Endothelial cell of umbilical vein (primary cell): ENCODE measurements around the gene MKNK1. TPM values are rescaled to one million over a fixed set of nuclear protein-coding genes. Genes with fewer than 3 reads are reported as not detected.

Source experiments
- BruUV-seq: library from RNA; stranded (reverse); fragments of 400-500 nt; replicated peaks from 2 replicates; lab custom pipeline; 2021; lab: Mats Ljungman, UMichigan
- CTCF ChIA-PET: fragments of 300-600, 350-600 bp; sonication (Branson Sonifier 250); formaldehyde crosslinking; loops from one replicate; lab custom pipeline; 2021; ENCODE audit warnings: antibody characterized with exemption, inconsistent platforms; lab: Charles Lee
- POLR2A ChIA-PET: fragments of 300-600, 350-600 bp; sonication (Branson Sonifier 250); formaldehyde crosslinking; loops from one replicate; lab custom pipeline; 2021; ENCODE audit warnings: antibody characterized with exemption, inconsistent platforms; lab: Charles Lee
- DNase-seq: peaks from one replicate; pipeline ENCODE4 v3.0.0-alpha.2; 2011; ENCODE audit warnings: low read depth, low spot score
- FAIRE-seq: peaks from 2 replicates; lab custom pipeline; 2011; peaks lifted over from hg19 to GRCh38; lab: Jason Lieb, UNC
- H2AFZ ChIP-seq: 2 replicates; pipeline ENCODE4 v1.6.0; 2012; ENCODE audit warnings: low read depth, low read length, control low read depth, inconsistent platforms
- H3K27ac ChIP-seq: 2 replicates; pipeline ENCODE4 v1.5.1; 2011; ENCODE audit warnings: low read depth, mild to moderate bottlenecking, control low read depth, low read length, moderate library complexity; ENCODE audit not compliant: insufficient read depth
- H3K27me3 ChIP-seq, 2 experiments: 2 replicates each; pipeline versions ENCODE4 v1.6.0 to v1.6.1; 2011; ENCODE audit warnings: low read length in 2 of 2, mixed read lengths in 1 of 2; ENCODE audit not compliant: control insufficient read depth in 2 of 2, insufficient read depth in 2 of 2
- H3K36me3 ChIP-seq, 2 experiments: 2 replicates in 1 of 2; 3 replicates in 1 of 2; pipeline ENCODE4 v1.5.1; 2011; ENCODE audit warnings: low read length in 2 of 2, mild to moderate bottlenecking in 1 of 2, moderate library complexity in 1 of 2; ENCODE audit not compliant: control insufficient read depth in 2 of 2, insufficient read depth in 2 of 2; ENCODE audit errors: extremely low read depth in 1 of 2
- H3K4me1 ChIP-seq: 3 replicates; pipeline ENCODE4 v1.5.1; 2011; ENCODE audit warnings: mild to moderate bottlenecking, low read length; ENCODE audit not compliant: control insufficient read depth, insufficient read depth; ENCODE audit errors: extremely low read depth
- H3K4me2 ChIP-seq: 2 replicates; pipeline ENCODE4 v1.6.1; 2011; ENCODE audit warnings: low read length, control low read depth, mixed read lengths; ENCODE audit not compliant: insufficient read depth
- H3K4me3 ChIP-seq, 3 experiments: fragments of 200-600 bp in 1 of 3; sonication (generic), shearing (Covaris generic) in 1 of 3; replicated peaks in 1 of 3; 2 replicates each; pipeline ENCODE4 v1.5.1; 2011 to 2016; ENCODE audit warnings: control low read depth in 3 of 3, low read length in 3 of 3, mild to moderate bottlenecking in 2 of 3, inconsistent platforms in 1 of 3, low read depth in 1 of 3, moderate library complexity in 1 of 3; ENCODE audit not compliant: insufficient read depth in 1 of 3
- H3K79me2 ChIP-seq: 2 replicates; pipeline ENCODE4 v1.6.0; 2012; ENCODE audit warnings: low read length, inconsistent platforms; ENCODE audit not compliant: control insufficient read depth, insufficient read depth
- H3K9ac ChIP-seq: replicated peaks from 2 replicates; pipeline ENCODE3; 2011; ENCODE audit warnings: low read length, control low read depth; ENCODE audit not compliant: insufficient read depth; ENCODE audit errors: extremely low read depth
- H3K9me1 ChIP-seq: replicated peaks from 3 replicates; pipeline ENCODE4 v1.6.0; 2011; ENCODE audit warnings: mild to moderate bottlenecking, low read length; ENCODE audit not compliant: control insufficient read depth, insufficient read depth; ENCODE audit errors: extremely low read depth
- H3K9me3 ChIP-seq: replicated peaks from 2 replicates; pipeline ENCODE4 v1.5.1; 2012; ENCODE audit warnings: low read length, inconsistent platforms; ENCODE audit not compliant: control insufficient read depth, insufficient read depth
- H4K20me1 ChIP-seq: replicated peaks from 2 replicates; pipeline ENCODE3; 2011; ENCODE audit warnings: mild to moderate bottlenecking, low read length; ENCODE audit not compliant: control insufficient read depth, insufficient read depth; ENCODE audit errors: extremely low read depth
- EZH2 ChIP-seq: IDR thresholded peaks from 2 replicates; pipeline ENCODE4 v1.6.1; 2012; ENCODE audit warnings: borderline replicate concordance, low read depth, mild to moderate bottlenecking, moderate library complexity, low read length, inconsistent platforms; ENCODE audit not compliant: severe bottlenecking
- FOS ChIP-seq: IDR thresholded peaks from 2 replicates; pipeline ENCODE4 v1.6.1; 2011; ENCODE audit warnings: mild to moderate bottlenecking, low read length, moderate library complexity, borderline replicate concordance; ENCODE audit not compliant: insufficient read depth
- GATA2 ChIP-seq: IDR thresholded peaks from 2 replicates; pipeline ENCODE4 v1.7.0; 2011; ENCODE audit warnings: low read depth, mild to moderate bottlenecking, moderate library complexity, mixed read lengths, low read length; ENCODE audit not compliant: insufficient read length, insufficient read depth
- JUN ChIP-seq: IDR thresholded peaks from 2 replicates; pipeline ENCODE4 v1.6.1; 2011; ENCODE audit warnings: borderline replicate concordance, low read depth; ENCODE audit not compliant: insufficient read length, insufficient read depth
- MYC ChIP-seq: IDR thresholded peaks from one replicate; pipeline ENCODE4 v1.6.1; 2011; ENCODE audit warnings: mild to moderate bottlenecking, low read depth, low read length
- POLR2A ChIP-seq: IDR thresholded peaks from 2 replicates; pipeline ENCODE4 v1.6.1; 2012; ENCODE audit warnings: low read depth, mild to moderate bottlenecking, control low read depth, low read length
- POLR2AphosphoS5 ChIP-seq: IDR thresholded peaks from 2 replicates; pipeline ENCODE4 v1.6.1; 2012; ENCODE audit warnings: low read depth, mild to moderate bottlenecking, control low read depth, low read length, moderate library complexity; ENCODE audit not compliant: insufficient read depth
- dilution Hi-C: fragments of 300-500 bp; cut with MboI; formaldehyde crosslinking; loops from one replicate; pipeline ENCODE4 v1.15.0; 2019; ENCODE audit warnings: low sequenced_read_pairs; ENCODE audit not compliant: extremely low pct_ligation_motif_present
- intact Hi-C: fragments of 100-400 bp; cut with micrococcal nuclease; formaldehyde crosslinking; loops from one replicate; pipeline ENCODE4 v1.10.0; 2022
- polyA plus RNA-seq, 4 experiments: library from polyadenylated mRNA; depleted of rRNA in 3 of 4; stranded (reverse) in 3 of 4; unstranded in 1 of 4; fragments of >200 nt; gene quantifications; 2 replicates each; pipeline versions ENCODE4 v1.2.1 to v1.2.3, GENCODE V29; 2011 to 2012; ENCODE audit warnings: missing spikeins in 1 of 4
- total RNA-seq: library from RNA; stranded (reverse); gene quantifications from 2 replicates; pipeline ENCODE4 v1.2.3, GENCODE V29; 2021
- TF ChIP-seq, protein P1 (sequence below): IDR thresholded peaks from 2 replicates; pipeline ENCODE4 v1.6.1; 2011; ENCODE audit not compliant: insufficient read depth, insufficient read length
- TF ChIP-seq, protein P2 (sequence below), 2 donors: IDR thresholded peaks; 1 replicate in 1 of 2; 2 replicates in 1 of 2; pipeline ENCODE4 v1.5.1; 2011; ENCODE audit warnings: low read length in 2 of 2, mild to moderate bottlenecking in 2 of 2, moderate library complexity in 2 of 2, control low read depth in 1 of 2, inconsistent platforms in 1 of 2, low read depth in 1 of 2; ENCODE audit not compliant: insufficient read depth in 1 of 2; ENCODE audit errors: extremely low read depth in 1 of 2

The MKNK1 gene
- total and polyA plus RNA-seq, 2 donors (not counting 3 experiments of a cell fraction or from before 2014, with no cell fraction given), result 32.9 to 42.6 TPM

DNA sequence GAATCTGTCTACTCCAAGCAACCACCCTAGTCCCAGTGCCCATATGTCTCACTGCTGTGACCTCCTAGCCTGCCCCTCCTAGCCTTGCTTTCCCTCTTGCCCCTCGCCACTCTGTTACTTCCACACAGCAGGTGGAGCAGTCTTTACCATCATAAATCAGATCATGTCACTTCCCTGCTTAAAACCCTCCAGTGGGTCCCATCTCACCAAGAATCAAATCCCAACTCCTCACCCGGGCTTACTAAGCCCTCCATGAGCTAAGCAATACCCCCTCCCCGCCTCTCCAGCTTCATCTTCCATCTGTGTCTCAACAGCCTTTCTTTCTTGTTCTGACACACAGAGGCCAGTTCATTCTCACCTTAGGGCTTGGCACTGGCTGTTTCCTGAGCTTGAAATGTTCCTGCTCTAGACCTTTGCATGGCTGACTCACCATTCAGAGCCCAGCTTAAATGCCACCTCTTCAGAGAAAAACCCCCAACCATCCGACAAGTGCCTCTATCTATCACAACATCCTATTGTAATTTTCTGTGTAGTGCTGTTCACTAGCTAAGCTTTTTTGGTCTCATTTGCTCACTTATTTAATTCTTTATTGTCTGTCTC lies 74.9 kb downstream of the MKNK1 start:
- dilution Hi-C loops, result no loop called here
- no peak for TF ChIP-seq POLR2A
- no peak for TF ChIP-seq MYC
- TF ChIP-seq, protein P1, sequence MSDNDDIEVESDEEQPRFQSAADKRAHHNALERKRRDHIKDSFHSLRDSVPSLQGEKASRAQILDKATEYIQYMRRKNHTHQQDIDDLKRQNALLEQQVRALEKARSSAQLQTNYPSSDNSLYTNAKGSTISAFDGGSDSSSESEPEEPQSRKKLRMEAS, result no peak
- no peak for TF ChIP-seq POLR2AphosphoS5
- no peak for TF ChIP-seq EZH2
- TF ChIP-seq, protein P2, sequence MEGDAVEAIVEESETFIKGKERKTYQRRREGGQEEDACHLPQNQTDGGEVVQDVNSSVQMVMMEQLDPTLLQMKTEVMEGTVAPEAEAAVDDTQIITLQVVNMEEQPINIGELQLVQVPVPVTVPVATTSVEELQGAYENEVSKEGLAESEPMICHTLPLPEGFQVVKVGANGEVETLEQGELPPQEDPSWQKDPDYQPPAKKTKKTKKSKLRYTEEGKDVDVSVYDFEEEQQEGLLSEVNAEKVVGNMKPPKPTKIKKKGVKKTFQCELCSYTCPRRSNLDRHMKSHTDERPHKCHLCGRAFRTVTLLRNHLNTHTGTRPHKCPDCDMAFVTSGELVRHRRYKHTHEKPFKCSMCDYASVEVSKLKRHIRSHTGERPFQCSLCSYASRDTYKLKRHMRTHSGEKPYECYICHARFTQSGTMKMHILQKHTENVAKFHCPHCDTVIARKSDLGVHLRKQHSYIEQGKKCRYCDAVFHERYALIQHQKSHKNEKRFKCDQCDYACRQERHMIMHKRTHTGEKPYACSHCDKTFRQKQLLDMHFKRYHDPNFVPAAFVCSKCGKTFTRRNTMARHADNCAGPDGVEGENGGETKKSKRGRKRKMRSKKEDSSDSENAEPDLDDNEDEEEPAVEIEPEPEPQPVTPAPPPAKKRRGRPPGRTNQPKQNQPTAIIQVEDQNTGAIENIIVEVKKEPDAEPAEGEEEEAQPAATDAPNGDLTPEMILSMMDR (IDR thresholded peaks at IDR 0.05; ENCODE audit: extremely low read depth in 1 of 2, insufficient read depth in 1 of 2, low read depth in 1 of 2, low read length in 2 of 2), result no peak
- no peak for TF ChIP-seq GATA2
- no peak for TF ChIP-seq FOS
- TF ChIP-seq JUN, result no peak
- Histone ChIP-seq H3K79me2 (no peaks in the 10 kb centered on the region), H3K27ac (no peak overlapping the region), H3K9me1 (no peaks in the 10 kb centered on the region), H4K20me1 (no peaks in the 10 kb centered on the region), H2AFZ (no peak overlapping the region), H3K4me2 (no peak overlapping the region), H3K9ac (no peak overlapping the region), H3K4me1 (peaks cover 2% of the 10 kb centered on the region), H3K9me3 (no peaks in the 10 kb centered on the region), H3K27me3 (peaks cover 43 to 51% of the 10 kb centered on the region in 2 experiments), H3K4me3 (no peak overlapping the region), H3K36me3 (no peaks in the 10 kb centered on the region)
- ChIA-PET CTCF (interaction anchor here (1.4 to 6.5 kb wide), 14 partner anchors 10 to 199 kb away, joined by 3 to 165 read pairs (median 9); no protein-coding TSS in a partner anchor), POLR2A (no interaction called here)
- BruUV-seq, result no TSS peak
- intact Hi-C loops, result no loop called here
- FAIRE-seq, result no peak
- no peak for DNase-seq
